IPS-20b (cell line): ENCODE results near the gene COL4A1.

ENCODE experiments used
- H3K27ac ChIP-seq: one replicate; pipeline ENCODE4 v1.5.1; 2013; ENCODE audit warnings: low read length
- H3K27me3 ChIP-seq: 2 replicates; pipeline ENCODE4 v1.6.1; 2013; ENCODE audit warnings: mild to moderate bottlenecking, low read length, inconsistent platforms; ENCODE audit not compliant: insufficient read depth
- H3K36me3 ChIP-seq: 2 replicates; pipeline ENCODE4 v1.6.1; 2013; ENCODE audit warnings: low read depth, mild to moderate bottlenecking, inconsistent platforms, low read length, moderate library complexity; ENCODE audit not compliant: insufficient read depth
- H3K4me1 ChIP-seq: 2 replicates; pipeline ENCODE4 v1.6.1; 2013; ENCODE audit warnings: mild to moderate bottlenecking, control low read depth, inconsistent platforms, low read length, moderate library complexity; ENCODE audit not compliant: insufficient read depth
- H3K4me3 ChIP-seq: 2 replicates; pipeline ENCODE4 v1.5.1; 2013; ENCODE audit warnings: mild to moderate bottlenecking, low read length, inconsistent platforms
- H3K9ac ChIP-seq: 2 replicates; pipeline ENCODE4 v1.6.1; 2013; ENCODE audit warnings: low read depth, mild to moderate bottlenecking, inconsistent platforms, low read length, moderate library complexity
- H3K9me3 ChIP-seq: 2 replicates; pipeline ENCODE4 v1.6.1; 2013; ENCODE audit warnings: mild to moderate bottlenecking, low read depth, low read length, inconsistent platforms; ENCODE audit not compliant: insufficient read depth

The COL4A1 gene

GRCh38 chr13:110179116-110179856, 127.7 kb downstream of the COL4A1 start:
- Histone ChIP-seq H3K9me3 (no peaks in the 10 kb centered on the region), H3K27ac (no peak overlapping the region), H3K9ac (no peak overlapping the region), H3K27me3 (no peaks in the 10 kb centered on the region), H3K4me1 (no peaks in the 10 kb centered on the region), H3K36me3 (peaks cover 71% of the 10 kb centered on the region), H3K4me3 (no peak overlapping the region)

GRCh38 chr13:110177790-110178189, 129.2 kb downstream of the COL4A1 start:
- no peaks in the 10 kb centered on the region for H3K9me3 ChIP-seq
- peaks cover 82% of the 10 kb centered on the region for H3K36me3 ChIP-seq
- H3K4me1 ChIP-seq: no peaks in the 10 kb centered on the region

GRCh38 chr13:110176431-110176830, 130.5 kb downstream of the COL4A1 start:
- peaks cover 85% of the 10 kb centered on the region for H3K36me3 ChIP-seq
- H3K4me3 ChIP-seq: no peak overlapping the region
- no peak overlapping the region for H3K9ac ChIP-seq
- no peak overlapping the region for H3K27ac ChIP-seq
- H3K9me3 ChIP-seq: no peaks in the 10 kb centered on the region
- H3K27me3 ChIP-seq: no peaks in the 10 kb centered on the region
- H3K4me1 ChIP-seq: no peaks in the 10 kb centered on the region

More at GRCh38 chr13:110177790-110178189, 129.2 kb downstream of the COL4A1 start:
- H3K27ac ChIP-seq: no peak overlapping the region
- H3K9ac ChIP-seq: no peak overlapping the region
- no peak overlapping the region for H3K4me3 ChIP-seq
- H3K27me3 ChIP-seq: no peaks in the 10 kb centered on the region

- H3K36me3 ChIP-seq: peaks cover 77% of the 10 kb centered on the region
- H3K27ac ChIP-seq: no peak overlapping the region
- H3K9me3 ChIP-seq: no peaks in the 10 kb centered on the region
- H3K4me3 ChIP-seq: no peak overlapping the region
- no peak overlapping the region for H3K9ac ChIP-seq
- no peaks in the 10 kb centered on the region for H3K27me3 ChIP-seq
- no peaks in the 10 kb centered on the region for H3K4me1 ChIP-seq
Measured at GRCh38 chr13:110173247-110173818, 133.6 kb downstream of the COL4A1 start.

- H3K4me1 ChIP-seq: no peaks in the 10 kb centered on the region
- no peaks in the 10 kb centered on the region for H3K27me3 ChIP-seq
- no peak overlapping the region for H3K9ac ChIP-seq
- H3K9me3 ChIP-seq: no peaks in the 10 kb centered on the region
- no peak overlapping the region for H3K4me3 ChIP-seq
- H3K27ac ChIP-seq: no peak overlapping the region
- peaks cover 66% of the 10 kb centered on the region for H3K36me3 ChIP-seq
Measured at GRCh38 chr13:110170882-110171281, 136.1 kb downstream of the COL4A1 start.

- Histone ChIP-seq H3K27me3 (no peaks in the 10 kb centered on the region), H3K4me3 (no peak overlapping the region), H3K27ac (no peak overlapping the region), H3K9me3 (no peaks in the 10 kb centered on the region), H3K9ac (no peak overlapping the region), H3K36me3 (peaks cover 63% of the 10 kb centered on the region), H3K4me1 (no peaks in the 10 kb centered on the region)
Measured at GRCh38 chr13:110170020-110170790, 136.8 kb downstream of the COL4A1 start.

GRCh38 chr13:110168999-110169933, 137.7 kb downstream of the COL4A1 start:
- H3K9me3 ChIP-seq: no peaks in the 10 kb centered on the region
- H3K36me3 ChIP-seq: peaks cover 60% of the 10 kb centered on the region
- H3K9ac ChIP-seq: no peak overlapping the region
- H3K27ac ChIP-seq: no peak overlapping the region
- H3K27me3 ChIP-seq: no peaks in the 10 kb centered on the region
- no peaks in the 10 kb centered on the region for H3K4me1 ChIP-seq
- no peak overlapping the region for H3K4me3 ChIP-seq

GRCh38 chr13:110166598-110166997, 140.4 kb downstream of the COL4A1 start:
- Histone ChIP-seq H3K27me3 (no peaks in the 10 kb centered on the region), H3K9me3 (no peaks in the 10 kb centered on the region), H3K4me1 (no peaks in the 10 kb centered on the region), H3K4me3 (no peak overlapping the region), H3K9ac (no peak overlapping the region), H3K27ac (no peak overlapping the region), H3K36me3 (peaks cover 57% of the 10 kb centered on the region)

- no peaks in the 10 kb centered on the region for H3K9me3 ChIP-seq
- H3K4me3 ChIP-seq: no peak overlapping the region
- no peaks in the 10 kb centered on the region for H3K27me3 ChIP-seq
- H3K36me3 ChIP-seq: peaks cover 65% of the 10 kb centered on the region
- H3K4me1 ChIP-seq: no peaks in the 10 kb centered on the region
- H3K9ac ChIP-seq: no peak overlapping the region
- H3K27ac ChIP-seq: no peak overlapping the region
Measured at GRCh38 chr13:110164706-110165105, 142.3 kb downstream of the COL4A1 start.

- no peaks in the 10 kb centered on the region for H3K27me3 ChIP-seq
- H3K4me1 ChIP-seq: no peaks in the 10 kb centered on the region
- no peak overlapping the region for H3K9ac ChIP-seq
- H3K36me3 ChIP-seq: peaks cover 72% of the 10 kb centered on the region
- H3K4me3 ChIP-seq: no peak overlapping the region
- no peak overlapping the region for H3K27ac ChIP-seq
- H3K9me3 ChIP-seq: no peaks in the 10 kb centered on the region
Measured at GRCh38 chr13:110162866-110163658, 143.9 kb downstream of the COL4A1 start.
